ENCODE results near the gene GNB2.

GRCh38 chr7:100679927-100680575 is 6.5 kb downstream of the GNB2 start:
- TF ChIP-seq, protein P1, sequence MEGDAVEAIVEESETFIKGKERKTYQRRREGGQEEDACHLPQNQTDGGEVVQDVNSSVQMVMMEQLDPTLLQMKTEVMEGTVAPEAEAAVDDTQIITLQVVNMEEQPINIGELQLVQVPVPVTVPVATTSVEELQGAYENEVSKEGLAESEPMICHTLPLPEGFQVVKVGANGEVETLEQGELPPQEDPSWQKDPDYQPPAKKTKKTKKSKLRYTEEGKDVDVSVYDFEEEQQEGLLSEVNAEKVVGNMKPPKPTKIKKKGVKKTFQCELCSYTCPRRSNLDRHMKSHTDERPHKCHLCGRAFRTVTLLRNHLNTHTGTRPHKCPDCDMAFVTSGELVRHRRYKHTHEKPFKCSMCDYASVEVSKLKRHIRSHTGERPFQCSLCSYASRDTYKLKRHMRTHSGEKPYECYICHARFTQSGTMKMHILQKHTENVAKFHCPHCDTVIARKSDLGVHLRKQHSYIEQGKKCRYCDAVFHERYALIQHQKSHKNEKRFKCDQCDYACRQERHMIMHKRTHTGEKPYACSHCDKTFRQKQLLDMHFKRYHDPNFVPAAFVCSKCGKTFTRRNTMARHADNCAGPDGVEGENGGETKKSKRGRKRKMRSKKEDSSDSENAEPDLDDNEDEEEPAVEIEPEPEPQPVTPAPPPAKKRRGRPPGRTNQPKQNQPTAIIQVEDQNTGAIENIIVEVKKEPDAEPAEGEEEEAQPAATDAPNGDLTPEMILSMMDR (IDR thresholded peaks at IDR 0.05): no peak
- TF ChIP-seq ZFX (IDR thresholded peaks at IDR 0.05; ENCODE audit: borderline replicate concordance): no peak
